HEK293T (cell line): Measurements from ENCODE around the gene TBCK.

ENCODE experiments used
- ARNT ChIP-seq: fragments of 450-650 bp; IDR thresholded peaks from 2 replicates; pipeline ENCODE4 v1.6.1; 2017; ENCODE audit warnings: mild to moderate bottlenecking
- BHLHE40 ChIP-seq: fragments of 450-650 bp; IDR thresholded peaks from 2 replicates; pipeline ENCODE4 v1.6.1; 2016; ENCODE audit warnings: mild to moderate bottlenecking, moderate library complexity, borderline replicate concordance
- CTBP1 ChIP-seq: fragments of 450-650 bp; IDR thresholded peaks from 2 replicates; pipeline ENCODE4 v1.6.1; 2016; ENCODE audit warnings: borderline replicate concordance
- ELF4 ChIP-seq: fragments of 450-650 bp; IDR thresholded peaks from 2 replicates; pipeline ENCODE4 v1.6.1; 2017; ENCODE audit warnings: antibody characterized with exemption
- FOXA1 ChIP-seq: fragments of 450-650 bp; IDR thresholded peaks from 2 replicates; pipeline ENCODE4 v1.6.1; 2016; ENCODE audit warnings: mild to moderate bottlenecking
- FOXK2 ChIP-seq: fragments of 450-650 bp; IDR thresholded peaks from 2 replicates; pipeline ENCODE4 v1.6.1; 2016; ENCODE audit warnings: mild to moderate bottlenecking
- FOXM1 ChIP-seq: fragments of 450-650 bp; IDR thresholded peaks from 2 replicates; pipeline ENCODE4 v1.6.1; 2017; ENCODE audit warnings: mild to moderate bottlenecking, borderline replicate concordance
- HDGF ChIP-seq: fragments of 450-650 bp; IDR thresholded peaks from 2 replicates; pipeline ENCODE4 v1.6.1; 2017; ENCODE audit warnings: antibody characterized with exemption, borderline replicate concordance
- NFRKB ChIP-seq: fragments of 450-650 bp; IDR thresholded peaks from 2 replicates; pipeline ENCODE4 v1.6.1; 2016; ENCODE audit warnings: mild to moderate bottlenecking, moderate library complexity
- SP1 ChIP-seq: fragments of 450-650 bp; IDR thresholded peaks from 2 replicates; pipeline ENCODE4 v1.6.1; 2017
- TARDBP ChIP-seq: fragments of 450-650 bp; IDR thresholded peaks from 2 replicates; pipeline ENCODE4 v1.6.1; 2016
- ZNF384 ChIP-seq: fragments of 450-650 bp; IDR thresholded peaks from 2 replicates; pipeline ENCODE4 v1.6.1; 2016
- TF ChIP-seq, protein P1 (sequence below): fragments of 450-650 bp; IDR thresholded peaks from 2 replicates; pipeline ENCODE4 v1.6.1; 2016

DNA sequence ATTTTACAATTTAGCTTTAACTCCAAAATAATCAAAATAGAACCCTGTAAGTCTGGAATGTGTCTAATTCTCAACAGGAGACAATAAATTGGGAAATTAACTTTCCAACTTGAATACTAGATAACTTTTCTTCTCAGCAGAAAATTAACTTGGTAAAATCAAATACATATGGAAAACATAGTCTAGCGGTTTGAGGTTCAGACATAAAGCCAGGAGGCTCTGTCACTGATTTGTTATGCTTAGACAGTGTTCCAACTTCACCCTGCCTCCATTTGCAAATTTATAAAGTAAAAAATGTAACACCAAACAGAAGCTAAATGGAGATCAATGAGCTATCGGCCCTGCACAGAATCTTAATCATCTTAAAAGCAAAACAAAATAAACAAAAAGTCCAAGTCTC is 46.3 kb downstream of the TBCK start:
- no peak for TF ChIP-seq FOXA1
- TF ChIP-seq, protein P1, sequence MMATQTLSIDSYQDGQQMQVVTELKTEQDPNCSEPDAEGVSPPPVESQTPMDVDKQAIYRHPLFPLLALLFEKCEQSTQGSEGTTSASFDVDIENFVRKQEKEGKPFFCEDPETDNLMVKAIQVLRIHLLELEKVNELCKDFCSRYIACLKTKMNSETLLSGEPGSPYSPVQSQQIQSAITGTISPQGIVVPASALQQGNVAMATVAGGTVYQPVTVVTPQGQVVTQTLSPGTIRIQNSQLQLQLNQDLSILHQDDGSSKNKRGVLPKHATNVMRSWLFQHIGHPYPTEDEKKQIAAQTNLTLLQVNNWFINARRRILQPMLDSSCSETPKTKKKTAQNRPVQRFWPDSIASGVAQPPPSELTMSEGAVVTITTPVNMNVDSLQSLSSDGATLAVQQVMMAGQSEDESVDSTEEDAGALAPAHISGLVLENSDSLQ, result no peak
- TF ChIP-seq SP1, result no peak
- TF ChIP-seq ZNF384, result no peak
- no peak for TF ChIP-seq FOXK2
- TF ChIP-seq FOXM1, result no peak
- no peak for TF ChIP-seq NFRKB
- no peak for TF ChIP-seq TARDBP
- no peak for TF ChIP-seq BHLHE40
- no peak for TF ChIP-seq ELF4
- TF ChIP-seq CTBP1, result no peak
- TF ChIP-seq HDGF, result no peak
- TF ChIP-seq ARNT, result no peak
